Embryonic facial prominence (tissue), 1 donor: ENCODE results near the gene FKBP6.
"Not testable (repeated sequence)": the region's sequence is repeated elsewhere in the genome, so short reads cannot be mapped to it uniquely, and the experiment has no call there.

Experiments used
- DNase-seq: peaks from one replicate; pipeline ENCODE4 v3.0.0-alpha.2; 2016; ENCODE audit errors: extremely low spot score

The FKBP6 gene

DNA sequence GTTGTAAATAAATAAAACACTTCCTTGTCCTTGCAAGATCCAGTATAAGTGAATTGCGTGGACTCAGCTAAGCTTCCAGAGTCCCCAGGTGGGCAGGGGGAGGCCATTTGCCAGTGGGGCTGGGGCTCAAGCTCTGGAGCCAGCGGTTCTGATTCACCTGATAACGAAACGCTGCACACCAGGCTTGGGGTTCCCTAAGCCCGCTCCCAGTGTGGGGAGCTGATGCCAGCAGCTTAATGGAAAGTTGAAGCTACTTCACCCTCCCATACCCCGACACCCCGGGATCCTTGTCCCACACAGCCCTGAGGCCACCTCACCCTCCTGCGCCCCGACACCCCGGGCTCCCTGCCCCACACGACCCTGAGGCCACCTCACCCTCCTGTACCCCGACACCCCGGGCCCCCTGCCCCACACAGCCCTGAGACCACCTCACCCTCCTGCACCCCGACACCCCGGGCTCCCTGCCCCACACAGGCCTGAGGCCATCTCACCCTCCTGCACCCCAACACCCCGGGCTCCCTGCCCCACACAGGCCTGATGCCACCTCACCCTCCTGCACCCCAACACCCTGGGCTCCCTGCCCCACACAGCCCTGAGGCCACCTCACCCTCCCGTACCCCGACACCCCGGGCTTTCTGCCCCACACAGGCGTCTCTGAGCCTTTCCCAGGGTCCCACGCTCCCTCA is 30.8 kb downstream of the FKBP6 start:
- no peak for DNase-seq

- no peak for DNase-seq
Observed at GRCh38 chr7:73359306-73359705, 31.3 kb downstream of the FKBP6 start.

- no peak for DNase-seq
Observed at GRCh38 chr7:73359746-73360375, 31.9 kb downstream of the FKBP6 start.

DNA sequence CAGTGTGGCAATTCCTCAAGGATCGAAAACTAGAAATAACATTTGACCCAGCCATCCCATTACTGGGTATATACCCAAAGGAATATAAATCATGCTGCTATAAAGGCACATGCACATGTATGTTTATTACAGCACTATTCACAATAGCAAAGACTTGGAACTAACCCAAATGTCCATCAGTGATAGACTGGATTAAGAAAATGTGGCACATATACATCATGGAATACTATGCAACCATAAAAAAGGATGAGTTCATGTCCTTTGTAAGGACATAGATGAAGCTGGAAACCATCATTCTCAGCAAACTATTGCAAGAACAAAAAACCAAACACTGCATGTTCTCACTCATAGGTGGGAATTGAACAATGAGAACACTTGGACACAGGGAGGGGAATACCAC is 32.6 kb downstream of the FKBP6 start:
- DNase-seq: not testable (repeated sequence)

DNA sequence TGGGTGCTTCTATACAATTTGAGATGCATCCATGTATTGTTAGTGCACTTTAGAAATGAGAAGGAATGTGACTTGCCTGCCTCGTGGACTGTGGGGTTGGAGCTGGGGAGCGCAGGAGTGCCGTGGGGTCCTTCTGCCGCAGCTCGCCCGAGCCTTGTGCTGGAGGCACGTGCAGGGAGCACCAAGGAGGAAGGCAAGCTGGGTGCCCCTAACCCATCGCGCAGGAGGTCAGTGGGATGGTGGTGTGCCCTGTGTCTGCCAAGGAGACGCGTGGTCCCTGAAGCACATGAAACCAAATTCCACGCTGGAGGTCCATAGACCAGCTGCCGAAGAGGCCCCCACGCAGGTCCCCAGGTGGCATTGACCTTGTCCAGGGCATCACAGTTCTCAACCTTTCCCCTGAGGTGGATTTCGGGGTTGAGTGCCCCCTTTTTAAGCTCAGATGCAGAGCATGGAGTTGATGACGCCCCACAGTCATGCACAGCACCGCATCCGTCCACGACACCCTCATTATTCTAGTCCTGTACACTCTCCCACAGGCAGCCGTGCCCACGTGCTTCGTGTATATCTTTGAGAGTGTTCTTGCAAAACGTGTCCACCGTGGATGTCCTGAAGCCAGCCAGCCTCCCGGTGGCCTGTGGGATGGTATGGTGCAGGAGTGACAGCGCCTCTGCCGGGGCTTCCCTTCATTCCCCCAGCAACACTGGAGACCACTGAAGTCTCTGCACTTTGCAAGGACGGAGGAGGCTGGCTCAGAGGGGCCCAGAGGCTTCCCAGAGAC is 35.5 kb downstream of the FKBP6 start:
- DNase-seq: no peak

- DNase-seq: no peak
Observed at GRCh38 chr7:73364006-73364728, 36.2 kb downstream of the FKBP6 start.

DNA sequence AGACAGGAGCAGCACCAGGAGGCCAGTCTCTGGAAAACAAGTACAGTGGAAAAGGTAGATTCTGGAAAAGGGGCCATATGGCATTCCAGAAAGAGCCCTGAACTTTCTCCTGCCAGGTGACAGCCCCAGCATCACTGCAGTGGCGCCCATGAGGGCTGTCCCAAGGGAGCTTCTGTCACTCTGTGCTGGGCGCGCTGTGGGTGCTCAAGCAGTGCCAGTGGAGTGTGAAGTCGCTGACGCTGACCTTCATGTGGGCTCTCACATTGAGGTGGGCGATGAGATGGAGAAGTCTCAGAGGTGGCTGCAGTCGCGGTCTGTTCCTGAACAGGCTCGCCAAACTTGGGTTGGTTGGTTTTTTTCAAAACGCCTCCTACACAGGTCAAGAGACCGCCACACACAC is 38.2 kb downstream of the FKBP6 start:
- no peak for DNase-seq

GRCh38 chr7:73366990-73367389 is 39.0 kb downstream of the FKBP6 start:
- DNase-seq: no peak

GRCh38 chr7:73369009-73369408 is 41.0 kb downstream of the FKBP6 start:
- DNase-seq: no peak

GRCh38 chr7:73369622-73370021 is 41.7 kb downstream of the FKBP6 start:
- no peak for DNase-seq

DNA sequence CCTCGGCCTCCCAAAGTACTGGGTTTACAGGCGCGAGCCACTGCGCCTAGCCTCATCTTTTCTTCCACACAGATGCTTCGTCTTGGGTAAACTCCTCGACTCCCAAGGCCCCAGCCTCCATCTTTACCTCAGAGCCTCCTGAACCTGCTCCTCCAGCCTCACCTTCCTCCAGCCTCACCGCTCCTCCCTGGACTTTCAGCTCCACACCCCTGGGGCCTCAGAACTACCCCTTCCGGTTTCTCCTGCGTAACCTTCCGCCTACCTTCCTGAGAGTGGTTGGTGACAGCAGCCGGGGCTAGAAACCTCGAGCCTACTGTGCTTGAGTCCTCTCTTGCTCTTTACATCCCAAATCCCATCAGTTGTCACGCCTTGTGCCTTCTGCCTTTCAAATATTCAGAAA is 45.8 kb downstream of the FKBP6 start:
- DNase-seq: no peak

DNA sequence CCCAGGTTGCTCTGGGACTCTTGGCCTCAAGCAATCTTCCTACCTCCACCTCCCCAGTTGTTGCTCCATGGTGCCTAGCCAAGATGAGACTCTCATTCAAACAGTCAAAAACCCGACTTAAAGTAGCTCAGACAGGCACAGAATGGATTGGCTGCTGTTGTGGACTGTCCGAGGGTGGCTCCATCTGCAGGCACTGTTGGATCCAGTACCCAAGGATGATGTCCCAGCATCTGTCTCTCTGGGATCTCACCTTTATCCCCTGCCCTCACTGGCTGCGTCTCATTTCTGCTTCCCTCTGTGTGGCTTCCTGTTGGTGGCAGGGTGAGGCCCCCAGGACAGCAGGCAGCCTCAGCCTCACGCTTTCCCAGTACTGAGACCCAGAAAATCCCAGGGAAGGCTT is 48.3 kb downstream of the FKBP6 start:
- DNase-seq: not testable (repeated sequence)

GRCh38 chr7:73376671-73377412 is 48.9 kb downstream of the FKBP6 start:
- DNase-seq: no peak

- DNase-seq: not testable (repeated sequence)
Observed at GRCh38 chr7:73377413-73378200, 49.6 kb downstream of the FKBP6 start.

- DNase-seq: no peak
Observed at GRCh38 chr7:73382934-73383503, 55.1 kb downstream of the FKBP6 start.

GRCh38 chr7:73387221-73387828 is 59.4 kb downstream of the FKBP6 start:
- no peak for DNase-seq

DNA sequence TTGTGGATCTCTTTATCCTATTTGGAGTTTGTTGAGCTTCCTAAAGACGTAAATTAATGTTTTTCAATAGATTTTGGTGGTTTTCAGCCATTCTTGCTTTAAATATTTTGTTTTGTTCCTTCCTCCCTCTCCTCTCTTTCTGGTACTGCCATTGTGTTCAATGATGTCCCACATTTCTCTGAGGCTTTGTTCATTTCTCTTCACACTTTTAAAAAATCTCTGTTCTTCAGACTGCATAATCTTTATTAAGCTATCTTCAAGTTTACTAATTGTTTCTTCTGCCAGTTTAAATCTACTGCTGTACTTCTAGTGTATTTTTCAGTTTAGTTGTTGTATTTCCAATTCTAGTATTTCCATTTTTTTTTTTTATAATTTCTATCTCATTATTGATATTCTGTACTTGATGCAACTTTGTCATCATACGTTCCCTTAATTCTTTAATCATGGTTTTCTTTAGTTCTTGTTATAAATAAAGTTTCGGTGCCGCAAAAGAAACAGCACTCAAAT is 60.0 kb downstream of the FKBP6 start:
- DNase-seq: no peak

GRCh38 chr7:73391396-73391795 is 63.4 kb downstream of the FKBP6 start:
- DNase-seq: no peak

DNA sequence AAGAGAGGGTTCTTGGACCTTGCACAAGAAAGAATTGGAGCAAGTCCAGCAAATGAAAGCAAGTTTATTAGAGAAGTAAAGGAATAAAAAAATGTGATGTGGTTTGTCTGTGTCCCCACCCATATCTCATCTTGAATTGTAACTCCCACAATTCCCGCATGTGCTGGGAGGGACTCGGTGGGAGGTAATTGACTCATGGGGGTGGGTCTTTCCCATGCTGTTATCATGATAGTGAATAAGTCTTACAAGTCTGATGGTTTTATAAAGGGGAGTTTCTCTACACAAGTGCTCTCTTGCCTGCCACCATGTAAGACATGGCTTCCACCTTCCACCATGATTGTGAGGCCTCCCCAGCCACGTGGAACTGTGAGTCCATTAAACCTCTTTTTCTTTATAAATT is 66.5 kb downstream of the FKBP6 start:
- no peak for DNase-seq
